Breast epithelium (tissue), 3 donors: ENCODE results near the gene ZDHHC4.

Source experiments
- CTCF ChIP-seq, 3 donors: fragments of 450-650 bp; IDR thresholded peaks; one replicate each; pipeline ENCODE4 v1.5.1; 2016 to 2017; ENCODE audit warnings: antibody characterized with exemption in 3 of 3, mild to moderate bottlenecking in 3 of 3, moderate library complexity in 3 of 3
- POLR2A ChIP-seq: fragments of 450-650 bp; IDR thresholded peaks from one replicate; pipeline ENCODE4 v1.6.1; 2016; ENCODE audit warnings: antibody characterized with exemption, mild to moderate bottlenecking, moderate library complexity

- TF ChIP-seq CTCF (IDR thresholded peaks at IDR 0.05) (no peak), POLR2A (no peak)
Observed at GRCh38 chr7:6589151-6589828, 12.0 kb downstream of the ZDHHC4 start.
